Measurements from ENCODE around the gene COL25A1. TPM values are rescaled to one million over a fixed set of nuclear protein-coding genes. Genes with fewer than 3 reads are reported as not detected.

COL25A1 gene
- total RNA-seq, 1 experiment from 2014 or later = not detected

GRCh38 chr4:109229028-109229427 is 73.4 kb downstream of the COL25A1 start:
- no peaks in the 10 kb centered on the region for H3K9me3 ChIP-seq (ENCODE audit: control insufficient read depth in 1 of 2, insufficient read depth in 1 of 2, low read depth in 1 of 2, low read length in 2 of 2)
- peaks cover 16% of the 10 kb centered on the region; the same call in 1 of the 2 replicates for H3K27me3 ChIP-seq (ENCODE audit: insufficient read depth, low read length)
- DNase-seq (ENCODE audit: low read depth, low spot score) (no peak), ATAC-seq (no peak)
- no peaks in the 10 kb centered on the region for H3K9me2 ChIP-seq (ENCODE audit: insufficient read depth)
- no peak overlapping the region for H3K4me3 ChIP-seq (replicated peaks in 1 of 2; ENCODE audit: low read depth in 1 of 2, low read length in 2 of 2)
- no peak overlapping the region for H3K4me2 ChIP-seq (ENCODE audit: low read length)
- ChIA-PET RAD21 (ENCODE audit: low non-redundant PET in 1 of 2, low total read pairs in 2 of 2, uncharacterized antibody in 2 of 2, unreplicated experiment in 2 of 2) (no interaction called here), CTCF (no interaction called here), POLR2A (no interaction called here)
- no TSS peak for BruUV-seq (replicated peaks)
- H4K20me1 ChIP-seq (ENCODE audit: insufficient read depth) = no peaks in the 10 kb centered on the region
- no peak overlapping the region for H3K27ac ChIP-seq (ENCODE audit: low read depth, low read length)
- TF ChIP-seq ZFX (IDR thresholded peaks at IDR 0.05) = no peak
- TF ChIP-seq JUND (IDR thresholded peaks at IDR 0.05) = no peak
- TF ChIP-seq REST (IDR thresholded peaks at IDR 0.05; ENCODE audit: low read depth) = no peak
- TF ChIP-seq SP1 (IDR thresholded peaks at IDR 0.05; ENCODE audit: low read depth) = no peak
- TF ChIP-seq EGR1 (IDR thresholded peaks at IDR 0.05; ENCODE audit: low read depth) = no peak
- no peak for TF ChIP-seq ZBTB33 (IDR thresholded peaks at IDR 0.05; ENCODE audit: extremely low read depth, insufficient replicate concordance, low read length)
- TF ChIP-seq ELF1 (IDR thresholded peaks at IDR 0.05; ENCODE audit: borderline replicate concordance, low read depth) = no peak
- TF ChIP-seq CBX3 (IDR thresholded peaks at IDR 0.05; ENCODE audit: low read depth) = no peak
- TF ChIP-seq POLR2AphosphoS5 (IDR thresholded peaks at IDR 0.05; ENCODE audit: low read depth, low read length) = no peak
- no peak for TF ChIP-seq SIN3A (IDR thresholded peaks at IDR 0.05; ENCODE audit: low read depth)
- H2AFZ ChIP-seq (ENCODE audit: low read depth, low read length, poor library complexity, severe bottlenecking) = no peak overlapping the region
- no peaks in the 10 kb centered on the region for H3K36me3 ChIP-seq (ENCODE audit: control insufficient read depth in 1 of 2, insufficient read depth in 2 of 2, low read length in 2 of 2)
- H3K4me1 ChIP-seq (ENCODE audit: control insufficient read depth in 1 of 2, insufficient read depth in 2 of 2, low read length in 2 of 2) = no peaks in the 10 kb centered on the region
- H3K79me2 ChIP-seq (ENCODE audit: insufficient read depth, low read length) = no peaks in the 10 kb centered on the region
- no peak overlapping the region for H3K9ac ChIP-seq (ENCODE audit: low read length)
- intact Hi-C loops (cut with micrococcal nuclease) = no loop called here
